ENCODE measurements around the gene GALNT17.

GALNT17 gene

GRCh38 chr7:71384094-71384493 lies 252.2 kb downstream of the GALNT17 start:
- no peak for TF ChIP-seq CTCF (IDR thresholded peaks at IDR 0.05; ENCODE audit: extremely low read depth, missing control alignments)

GRCh38 chr7:71385330-71385729 lies 253.4 kb downstream of the GALNT17 start:
- no peak for DNase-seq (ENCODE audit: low spot score)
- no peak for TF ChIP-seq CTCF (IDR thresholded peaks at IDR 0.05; ENCODE audit: extremely low read depth, missing control alignments)

More at GRCh38 chr7:71384094-71384493, 252.2 kb downstream of the GALNT17 start:
- no peak for DNase-seq (ENCODE audit: low spot score)

GRCh38 chr7:71386152-71386785 lies 254.3 kb downstream of the GALNT17 start:
- no peak for DNase-seq (ENCODE audit: low spot score)
- no peak for TF ChIP-seq CTCF (IDR thresholded peaks at IDR 0.05; ENCODE audit: extremely low read depth, missing control alignments)

GRCh38 chr7:71388181-71388580 lies 256.2 kb downstream of the GALNT17 start:
- no peak for TF ChIP-seq CTCF (IDR thresholded peaks at IDR 0.05; ENCODE audit: extremely low read depth, missing control alignments)
- no peak for DNase-seq (ENCODE audit: low spot score)

GRCh38 chr7:71389976-71390375 lies 258.0 kb downstream of the GALNT17 start:
- no peak for TF ChIP-seq CTCF (IDR thresholded peaks at IDR 0.05; ENCODE audit: extremely low read depth, missing control alignments)
- no peak for DNase-seq (ENCODE audit: low spot score)

GRCh38 chr7:71393661-71394060 lies 261.7 kb downstream of the GALNT17 start:
- TF ChIP-seq CTCF (IDR thresholded peaks at IDR 0.05; ENCODE audit: extremely low read depth, missing control alignments) = no peak
- no peak for DNase-seq (ENCODE audit: low spot score)

- DNase-seq (ENCODE audit: low spot score) = no peak
- no peak for TF ChIP-seq CTCF (IDR thresholded peaks at IDR 0.05; ENCODE audit: extremely low read depth, missing control alignments)
These were observed 270.7 kb downstream of the GALNT17 start for GRCh38 chr7:71402684-71403083.

All from GM20000 (cell line).